GM12891 (cell line): Measurements from ENCODE around the gene PRKCD.
A peak's percentile ranks its signal among the peaks of the same experiment; 100 is the strongest.

Source experiments
- PAX5 ChIP-seq: IDR thresholded peaks from 2 replicates; pipeline ENCODE4 v1.6.1; 2011; ENCODE audit warnings: low read length, moderate library complexity, mild to moderate bottlenecking; ENCODE audit not compliant: insufficient read depth, severe bottlenecking
- POLR2A ChIP-seq: IDR thresholded peaks from 2 replicates; pipeline ENCODE4 v1.6.1; 2011; ENCODE audit warnings: low read depth, low read length, control low read depth
- POLR2AphosphoS5 ChIP-seq: IDR thresholded peaks from 2 replicates; pipeline ENCODE4 v1.6.1; 2011; ENCODE audit warnings: low read depth, low read length, control low read depth
- POU2F2 ChIP-seq: IDR thresholded peaks from 2 replicates; pipeline ENCODE4 v1.6.1; 2011; ENCODE audit warnings: low read depth, mild to moderate bottlenecking, control low read depth, low read length, moderate library complexity
- SPI1 ChIP-seq: IDR thresholded peaks from 2 replicates; pipeline ENCODE4 v1.6.1; 2011; ENCODE audit warnings: low read depth, low read length, control low read depth
- TAF1 ChIP-seq: IDR thresholded peaks from 2 replicates; pipeline ENCODE4 v1.6.1; 2011; ENCODE audit warnings: low read depth, low read length, control low read depth

GRCh38 chr3:53170325-53171063 is 9.5 kb downstream of the PRKCD start:
- TF ChIP-seq POLR2A (peak; percentile 37; the same call in 1 of the 2 replicates), POLR2AphosphoS5 (0 out of 2 replicates have a peak, but pooled peaks have one; percentile 42), TAF1 (peak; percentile 30; the same call in 1 of the 2 replicates), SPI1 (no peak), POU2F2 (no peak), PAX5 (no peak)
